C4-2B (cell line): ENCODE data around the gene C2CD3.

Experiments
- H3K27ac ChIP-seq: fragments of 450-650 bp; 2 replicates; pipeline ENCODE4 v1.5.1; 2017
- CTCF ChIP-seq: fragments of 450-650 bp; conservative IDR thresholded peaks from 2 replicates; pipeline ENCODE4 v1.5.1; 2017; ENCODE audit warnings: mild to moderate bottlenecking
- ZFX ChIP-seq: fragments of 450-650 bp; IDR thresholded peaks from 2 replicates; pipeline ENCODE4 v1.6.1; 2017

The C2CD3 gene

GRCh38 chr11:74012074-74012809 lies 158.6 kb downstream of the C2CD3 start:
- H3K27ac ChIP-seq = no peak overlapping the region
- no peak for TF ChIP-seq ZFX
- TF ChIP-seq CTCF = no peak

DNA sequence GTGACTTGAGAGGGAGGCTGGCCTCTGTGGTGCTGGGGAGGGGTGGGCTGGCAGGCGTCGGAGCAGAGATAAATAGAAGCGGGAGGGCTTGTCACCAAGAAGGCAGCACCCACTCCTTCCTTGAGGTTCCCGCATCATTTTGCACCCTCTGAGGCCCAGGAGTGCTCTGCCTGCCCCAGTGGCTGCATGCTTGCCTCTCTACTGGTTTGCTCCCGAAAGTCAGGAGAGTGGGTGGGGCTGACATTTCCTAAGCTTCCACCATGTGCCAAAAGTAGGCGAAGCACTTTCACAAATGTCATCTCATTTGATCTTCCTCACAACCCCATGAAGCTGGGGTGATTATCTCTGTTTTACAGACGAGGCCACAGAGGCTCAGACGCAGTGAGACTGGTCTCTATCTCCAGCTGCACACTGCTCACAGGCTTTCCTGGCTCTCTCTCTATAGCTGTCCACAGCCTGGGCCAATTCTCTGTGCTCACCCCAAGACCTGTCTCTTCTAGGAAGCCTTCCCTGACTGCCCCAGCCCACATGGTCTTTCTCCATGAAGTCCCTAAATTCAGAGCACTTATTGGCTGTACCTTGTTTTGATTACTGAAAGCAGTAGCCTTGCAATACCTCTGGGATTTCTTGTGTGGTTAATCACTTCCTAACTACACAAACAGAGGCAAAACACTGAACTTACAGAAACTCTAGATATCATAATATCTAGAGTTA lies 159.3 kb downstream of the C2CD3 start:
- H3K27ac ChIP-seq = no peak overlapping the region
- TF ChIP-seq CTCF (no peak), ZFX (no peak)

GRCh38 chr11:74010306-74011300 lies 160.2 kb downstream of the C2CD3 start:
- TF ChIP-seq ZFX (no peak), CTCF (no peak)

GRCh38 chr11:74009675-74010305 lies 161.0 kb downstream of the C2CD3 start:
- H3K27ac ChIP-seq = no peak overlapping the region
- TF ChIP-seq CTCF = no peak
- no peak for TF ChIP-seq ZFX

More at GRCh38 chr11:74010306-74011300, 160.2 kb downstream of the C2CD3 start:
- no peak overlapping the region for H3K27ac ChIP-seq

DNA sequence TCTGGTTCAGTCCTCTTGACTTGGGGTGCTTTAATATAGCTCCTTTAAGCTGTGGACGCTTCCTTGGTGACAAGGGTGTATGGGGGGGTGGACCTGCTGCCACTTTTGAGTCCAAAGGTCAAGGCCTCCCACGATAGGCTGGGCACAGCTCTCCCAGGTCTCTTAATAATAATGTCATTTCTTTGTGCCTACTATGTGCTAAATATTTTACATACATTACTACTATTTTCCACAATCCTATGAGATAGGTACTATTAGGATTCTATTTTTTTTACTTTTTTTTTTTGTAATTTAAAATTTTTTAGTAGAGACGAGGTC lies 161.6 kb downstream of the C2CD3 start:
- no peak overlapping the region for H3K27ac ChIP-seq
- TF ChIP-seq ZFX = no peak
- TF ChIP-seq CTCF = no peak

DNA sequence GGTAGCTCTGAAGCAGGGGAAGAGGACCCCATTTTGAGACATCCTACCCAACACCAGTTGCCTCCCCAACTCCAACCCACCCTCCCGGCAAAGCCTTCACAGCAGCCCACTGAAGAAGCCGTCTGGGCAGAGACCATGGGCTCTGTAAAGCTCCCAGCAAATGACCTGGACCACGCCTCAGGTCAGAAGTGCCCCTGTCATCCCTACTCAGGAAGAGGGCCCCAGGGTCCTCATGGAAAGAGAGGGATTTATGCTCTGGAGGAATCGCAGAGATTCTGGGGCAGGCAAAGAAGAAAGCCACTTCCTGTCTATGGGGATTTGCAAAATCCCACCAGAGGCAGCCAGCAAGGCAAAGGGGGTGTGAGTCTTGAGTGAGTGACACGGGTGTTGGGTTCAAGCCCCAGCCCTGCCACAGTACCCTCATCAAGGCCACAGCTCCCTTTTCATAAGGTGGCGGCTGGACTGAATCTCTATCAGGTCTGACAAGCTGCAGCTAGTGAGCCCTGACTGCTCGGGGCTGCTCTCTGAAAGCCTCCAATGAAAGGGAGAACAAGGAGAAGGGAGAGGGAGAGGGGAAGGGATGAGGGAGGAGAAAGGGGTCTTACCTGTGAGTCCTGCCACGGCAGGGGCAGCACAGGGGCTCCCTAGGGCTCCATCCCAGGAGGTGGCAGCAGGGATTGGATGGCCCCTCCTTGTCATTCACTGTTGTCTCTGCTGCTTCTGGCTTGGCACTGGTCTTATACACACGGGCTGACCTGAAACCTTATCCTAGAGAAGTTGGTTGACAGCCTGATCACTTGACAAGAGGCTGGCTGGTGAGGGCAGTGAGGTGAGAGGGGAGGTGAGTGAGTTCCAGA lies 162.2 kb downstream of the C2CD3 start, which contains the start of gene UCP3:
UCP3 (minus strand) TSS at position 713 of the 857 bp plus-strand sequence. CDS start 2,043 bp downstream, outside the sequence.
- TF ChIP-seq ZFX = no peak
- TF ChIP-seq CTCF = no peak
- no peak within 1 kb of the TSS for H3K27ac ChIP-seq
